Epithelial cell of proximal tubule (primary cell): ENCODE data around the gene NMRK2. TPM values are rescaled to one million over a fixed set of nuclear protein-coding genes. Genes with fewer than 3 reads are reported as not detected.
"Not testable (repeated sequence)": the region's sequence is repeated elsewhere in the genome, so short reads cannot be mapped to it uniquely, and the experiment has no call there.

Source experiments
- DNase-seq: peaks from one replicate; pipeline ENCODE4 v3.0.0-alpha.2; 2011; ENCODE audit warnings: low read depth
- H3K4me3 ChIP-seq: 2 replicates; pipeline ENCODE4 v1.5.1; 2011; ENCODE audit warnings: low read depth, mild to moderate bottlenecking, low read length
- total RNA-seq: library from RNA; depleted of rRNA; stranded (reverse); fragments of >200 nt; gene quantifications from 2 replicates; pipeline ENCODE4 v1.2.3, GENCODE V29; 2015
- TF ChIP-seq, protein P1 (sequence below): conservative IDR thresholded peaks from 2 replicates; pipeline ENCODE4 v1.5.1; 2012; ENCODE audit warnings: low read depth, mild to moderate bottlenecking, low read length

NMRK2 gene
- total RNA-seq, 1 donor from 2014 or later: not detected

- H3K4me3 ChIP-seq: no peak overlapping the region
- DNase-seq: no peak
- TF ChIP-seq, protein P1, sequence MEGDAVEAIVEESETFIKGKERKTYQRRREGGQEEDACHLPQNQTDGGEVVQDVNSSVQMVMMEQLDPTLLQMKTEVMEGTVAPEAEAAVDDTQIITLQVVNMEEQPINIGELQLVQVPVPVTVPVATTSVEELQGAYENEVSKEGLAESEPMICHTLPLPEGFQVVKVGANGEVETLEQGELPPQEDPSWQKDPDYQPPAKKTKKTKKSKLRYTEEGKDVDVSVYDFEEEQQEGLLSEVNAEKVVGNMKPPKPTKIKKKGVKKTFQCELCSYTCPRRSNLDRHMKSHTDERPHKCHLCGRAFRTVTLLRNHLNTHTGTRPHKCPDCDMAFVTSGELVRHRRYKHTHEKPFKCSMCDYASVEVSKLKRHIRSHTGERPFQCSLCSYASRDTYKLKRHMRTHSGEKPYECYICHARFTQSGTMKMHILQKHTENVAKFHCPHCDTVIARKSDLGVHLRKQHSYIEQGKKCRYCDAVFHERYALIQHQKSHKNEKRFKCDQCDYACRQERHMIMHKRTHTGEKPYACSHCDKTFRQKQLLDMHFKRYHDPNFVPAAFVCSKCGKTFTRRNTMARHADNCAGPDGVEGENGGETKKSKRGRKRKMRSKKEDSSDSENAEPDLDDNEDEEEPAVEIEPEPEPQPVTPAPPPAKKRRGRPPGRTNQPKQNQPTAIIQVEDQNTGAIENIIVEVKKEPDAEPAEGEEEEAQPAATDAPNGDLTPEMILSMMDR: no peak
Observed at GRCh38 chr19:3914199-3914598, 18.7 kb upstream of the NMRK2 start.

DNA sequence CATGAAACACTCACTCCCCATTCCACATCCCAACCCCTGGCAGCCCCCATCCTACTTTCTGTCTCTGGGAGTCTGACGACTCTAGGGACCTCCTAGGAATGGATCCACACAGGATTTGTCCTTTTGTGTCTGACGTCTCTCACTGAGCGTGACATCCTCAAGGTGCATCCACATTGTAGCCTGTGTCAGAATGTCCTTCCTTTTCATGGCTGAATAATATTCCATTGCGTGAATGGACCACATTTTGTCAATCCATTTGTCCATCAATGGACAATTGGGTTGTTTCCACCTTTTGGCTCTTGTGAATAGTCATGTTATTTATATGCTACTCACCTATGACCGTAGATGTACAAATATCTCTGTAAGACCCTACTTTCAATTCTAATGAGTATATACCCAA is 16.8 kb upstream of the NMRK2 start:
- TF ChIP-seq, protein P1: no peak
- DNase-seq: no peak
- H3K4me3 ChIP-seq: no peak overlapping the region

DNA sequence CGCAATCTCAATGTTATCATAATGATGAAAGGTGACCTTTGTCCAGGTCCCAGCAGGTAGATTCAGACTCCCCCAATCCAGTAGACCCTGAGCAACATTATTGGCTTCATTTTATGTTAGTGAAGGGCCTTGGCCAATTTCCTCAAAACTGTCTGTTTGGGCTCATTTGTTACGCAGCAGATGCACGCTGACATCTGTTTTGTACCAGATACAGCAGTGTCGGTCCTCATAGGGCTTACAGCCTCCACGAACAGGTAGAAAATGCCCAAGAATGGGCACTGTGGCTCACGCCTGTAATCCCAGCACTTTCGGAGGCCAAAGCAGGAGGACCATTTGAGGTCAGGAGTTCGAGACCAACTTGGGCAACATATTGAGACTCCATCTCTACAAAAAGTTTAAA is 13.1 kb upstream of the NMRK2 start:
- no peak overlapping the region for H3K4me3 ChIP-seq
- no peak for DNase-seq
- TF ChIP-seq, protein P1: no peak

GRCh38 chr19:3923096-3923758 is 9.6 kb upstream of the NMRK2 start:
- DNase-seq: no peak
- H3K4me3 ChIP-seq: no peak overlapping the region
- TF ChIP-seq, protein P1: no peak

DNA sequence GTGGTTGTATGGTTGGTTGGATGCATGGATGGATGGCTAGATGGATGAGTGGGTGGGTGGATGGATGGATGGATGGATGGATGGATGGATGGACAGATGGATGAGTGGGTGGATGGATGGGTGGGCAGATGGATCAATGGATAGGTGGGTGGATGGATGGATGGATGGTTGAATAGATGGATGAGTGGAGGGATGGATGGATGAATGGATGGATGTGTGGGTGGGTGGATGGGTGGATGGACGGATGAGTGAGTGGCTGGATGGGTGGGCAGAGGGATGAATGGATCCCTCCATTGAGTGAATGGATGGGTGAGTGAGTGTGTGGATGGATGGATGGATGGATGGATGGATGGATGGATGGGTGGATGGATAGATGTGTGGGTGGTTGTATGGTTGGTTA is 9.0 kb upstream of the NMRK2 start:
- TF ChIP-seq, protein P1: no peak
- no peak for DNase-seq
- H3K4me3 ChIP-seq: no peak overlapping the region

DNA sequence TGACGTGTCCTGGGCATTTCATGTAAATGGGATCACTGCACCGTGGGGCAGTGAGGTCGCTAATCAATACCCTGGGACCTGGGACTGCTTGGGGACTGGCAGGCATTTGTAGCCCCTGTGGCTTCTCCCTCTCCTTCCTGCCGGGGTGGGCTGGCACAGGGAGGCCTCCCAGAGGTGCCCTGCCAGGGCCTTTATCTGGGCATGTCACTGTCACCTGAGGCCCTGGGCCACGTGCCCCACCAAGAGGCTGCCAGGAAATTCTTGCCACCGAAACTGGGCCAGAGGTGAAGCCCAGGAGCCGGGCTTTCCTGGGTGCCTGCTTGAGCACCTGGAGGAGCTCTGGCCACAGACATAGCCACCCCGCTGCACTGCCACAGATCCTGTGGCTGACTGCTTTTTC is 1.8 kb upstream of the NMRK2 start:
- TF ChIP-seq, protein P1: no peak
- no peak for DNase-seq
- no peak overlapping the region for H3K4me3 ChIP-seq

DNA sequence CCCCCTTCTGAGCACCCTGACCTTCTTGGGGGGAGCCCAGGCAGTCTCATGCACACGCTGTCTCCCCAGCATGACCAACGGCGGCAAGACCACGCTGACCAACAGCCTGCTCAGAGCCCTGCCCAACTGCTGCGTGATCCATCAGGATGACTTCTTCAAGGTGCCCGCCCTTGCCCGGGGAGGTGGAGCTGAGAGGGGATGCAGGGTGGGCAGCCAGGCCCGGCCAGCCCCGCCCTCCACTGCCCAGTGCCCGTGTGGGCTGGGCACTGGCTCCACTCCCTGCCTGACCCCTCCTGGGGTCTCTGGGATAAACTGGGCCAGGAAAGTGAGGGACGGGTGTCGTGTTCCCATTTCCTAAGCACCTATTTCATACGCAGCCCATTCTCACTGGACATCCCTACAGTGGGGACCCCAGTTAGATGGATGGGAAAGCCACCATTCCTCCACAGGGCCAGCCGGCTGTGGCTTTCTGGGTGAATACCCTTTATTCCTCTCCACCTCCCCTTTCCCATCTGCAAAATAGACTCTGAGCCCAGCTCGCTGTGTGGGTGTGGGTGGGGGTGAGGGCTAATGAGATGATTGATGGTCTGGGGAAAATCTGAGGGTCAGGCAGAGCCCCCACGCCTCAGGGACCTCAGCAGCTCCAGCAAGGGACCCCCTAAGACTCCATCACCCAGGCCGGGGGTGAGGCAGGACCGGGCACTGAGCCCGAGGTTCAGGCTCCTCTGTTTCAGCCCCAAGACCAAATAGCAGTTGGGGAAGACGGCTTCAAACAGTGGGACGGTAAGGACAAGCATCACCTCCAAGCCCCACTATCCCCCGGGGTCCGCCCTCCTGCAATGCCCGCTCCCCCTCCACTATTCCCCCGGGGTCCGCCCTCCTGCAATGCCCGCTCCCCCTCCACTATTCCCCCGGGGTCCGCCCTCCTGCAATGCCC is 3.9 kb downstream of the NMRK2 start:
- DNase-seq: no peak
- H3K4me3 ChIP-seq: no peak overlapping the region
- TF ChIP-seq, protein P1: no peak

- not testable (repeated sequence) for DNase-seq, H3K4me3 ChIP-seq
Observed at GRCh38 chr19:3938300-3938950, 5.6 kb downstream of the NMRK2 start.
